ENCODE measurements around the gene TMEM158. TPM values are rescaled to one million over a fixed set of nuclear protein-coding genes. Genes with fewer than 3 reads are reported as not detected.
A peak's percentile ranks its signal among the peaks of the same experiment; 100 is the strongest.

The TMEM158 gene
- total and polyA plus RNA-seq, 2 of the 8 experiments (the other 6 are each of a cell fraction or from before 2014, with no cell fraction given): 6.8 to 30.3 TPM

DNA sequence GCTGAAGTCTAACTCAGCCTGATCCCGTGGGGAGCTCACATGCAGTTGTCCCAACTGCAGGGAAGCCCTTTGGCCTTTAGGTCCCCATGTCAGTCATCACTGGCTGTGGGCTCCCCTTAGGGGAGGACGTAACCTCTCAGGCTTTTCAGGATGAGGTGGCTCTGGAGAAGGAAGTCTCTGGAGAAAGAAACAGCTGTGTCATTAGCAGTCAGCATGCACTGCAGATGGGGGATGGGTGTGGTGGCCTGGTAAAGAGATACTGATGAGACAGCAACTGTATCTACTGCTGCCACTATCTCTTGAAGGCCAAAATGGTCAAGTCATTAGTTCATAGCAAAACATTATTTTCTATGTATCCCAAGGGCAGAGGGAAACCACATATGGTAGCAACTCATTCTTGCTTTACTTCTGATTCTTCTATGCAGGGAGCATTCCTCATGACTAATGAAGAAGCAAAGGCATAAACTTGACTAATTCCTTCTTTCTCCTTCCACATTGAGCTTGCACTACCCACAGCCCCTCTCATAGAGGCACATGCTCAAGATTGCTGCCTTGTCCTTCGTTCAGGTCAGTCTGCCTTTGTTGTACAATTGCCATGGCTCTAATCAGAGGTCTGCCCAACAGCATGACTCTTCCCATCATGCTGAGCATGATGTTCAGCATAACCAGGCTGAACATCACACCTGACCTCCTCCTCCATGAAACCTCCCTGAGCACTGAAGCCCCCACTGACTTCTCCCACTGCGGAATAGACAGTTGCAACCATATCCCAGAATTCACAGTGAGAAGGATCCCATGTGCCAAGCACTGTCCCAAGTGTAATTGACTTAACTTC is 47.8 kb upstream of the TMEM158 start:
- H3K36me3 ChIP-seq (ENCODE audit: control insufficient read depth in 2 of 4, insufficient read depth in 4 of 4, low read length in 3 of 4): no peaks in the 10 kb centered on the region
- no peak overlapping the region for H3K56ac ChIP-seq (replicated peaks; ENCODE audit: insufficient read length, low read depth, low read length)
- H2BK120ac ChIP-seq (replicated peaks; ENCODE audit: low read depth, low read length): no peak overlapping the region
- no peak overlapping the region for H3K4me2 ChIP-seq (ENCODE audit: insufficient read depth in 1 of 2, low read depth in 2 of 2, low read length in 2 of 2)
- POLR2A ChIA-PET (ENCODE audit: partially characterized antibody): no interaction called here
- no peak for DNase-seq (ENCODE audit: low read depth in 1 of 2, low spot score in 2 of 2)
- H3K4ac ChIP-seq (replicated peaks; ENCODE audit: insufficient read length, low read depth, low read length): no peak overlapping the region
- no peak overlapping the region for H2BK20ac ChIP-seq (ENCODE audit: low read length)
- H4K8ac ChIP-seq (ENCODE audit: extremely low read depth, insufficient read depth, low read length): no peak overlapping the region
- TF ChIP-seq MAFK (IDR thresholded peaks at IDR 0.05; ENCODE audit: low read depth, low read length): 0 out of 2 replicates have a peak, but pooled peaks have one; percentile 25
- no peak for TF ChIP-seq EZH2 (IDR thresholded peaks at IDR 0.05; ENCODE audit: low read depth, low read length, severe bottlenecking)
- peak; percentile 74 for TF ChIP-seq BACH1 (IDR thresholded peaks at IDR 0.05; ENCODE audit: low read length)
- no peak for TF ChIP-seq TBP (IDR thresholded peaks at IDR 0.05; ENCODE audit: low read depth, low read length)
- no peak overlapping the region for H3K9ac ChIP-seq (replicated peaks in 1 of 4; ENCODE audit: extremely low read depth in 1 of 4, low read depth in 3 of 4, low read length in 3 of 4)
- no peak overlapping the region for H3K18ac ChIP-seq (ENCODE audit: extremely low read depth, low read length)
- H3K27ac ChIP-seq (ENCODE audit: low read depth, low read length): no peak overlapping the region
- no peak overlapping the region for H2AFZ ChIP-seq (ENCODE audit: low read length)
- peaks cover 0 to 11% (median 6%) of the 10 kb centered on the region in 4 experiments; a peak in 5 of 7 replicates for H3K4me1 ChIP-seq (replicated peaks in 1 of 4; ENCODE audit: control insufficient read depth in 3 of 4, insufficient read depth in 4 of 4, low read length in 3 of 4)
- CTCF ChIA-PET (ENCODE audit: partially characterized antibody): interaction anchor here (0.5 to 1.6 kb wide), 5 partner anchors 14 to 319 kb away, joined by 3 read pairs; no protein-coding TSS in a partner anchor
- no peak for FAIRE-seq
- no peak overlapping the region for H4K5ac ChIP-seq (ENCODE audit: insufficient read length, low read depth, low read length)
- no peak overlapping the region for H2BK15ac ChIP-seq (ENCODE audit: low read length)
- H3K79me2 ChIP-seq (ENCODE audit: control insufficient read depth in 1 of 2, insufficient read depth in 2 of 2, low read length in 2 of 2): no peaks in the 10 kb centered on the region
- no peak overlapping the region for H3K23ac ChIP-seq (ENCODE audit: insufficient read length)
- H3K14ac ChIP-seq (ENCODE audit: insufficient read length): no peak overlapping the region
- H3K79me1 ChIP-seq (ENCODE audit: low read depth, low read length): no peaks in the 10 kb centered on the region
- no peak overlapping the region for H2BK12ac ChIP-seq (ENCODE audit: low read depth, low read length)
- H3K4me3 ChIP-seq (ENCODE audit: extremely low read depth in 1 of 4, insufficient read depth in 2 of 4, low read depth in 3 of 4, low read length in 4 of 4): no peak overlapping the region
- H4K20me1 ChIP-seq (replicated peaks in 1 of 2; ENCODE audit: control insufficient read depth in 1 of 2, insufficient read depth in 2 of 2, low read length in 2 of 2): no peaks in the 10 kb centered on the region
- no peak overlapping the region for H4K91ac ChIP-seq (replicated peaks; ENCODE audit: insufficient read length, low read length)
- 0 out of 2 replicates have a peak overlapping the region, but pooled peaks have one; percentile 34 for H2AK5ac ChIP-seq (ENCODE audit: low read depth, low read length)
- H2BK5ac ChIP-seq (ENCODE audit: low read depth, low read length): no peak overlapping the region
- 75% methylated on average over 4 of the region's 4 CpGs; no CpG with 5 or more reads in 1 of the 2 experiments for WGBS, 2 experiments (ENCODE audit: extremely low coverage in 1 of 2, insufficient coverage in 1 of 2, insufficient read length in 1 of 2, insufficient replicate concordance in 2 of 2, low coverage in 1 of 2, low lambda C conversion rate in 2 of 2, missing lambda C conversion rate in 1 of 2)
- no peaks in the 10 kb centered on the region for H3K23me2 ChIP-seq (ENCODE audit: low read depth, low read length)
- H3K9me3 ChIP-seq (ENCODE audit: insufficient read depth in 2 of 2, low read depth in 1 of 2, low read length in 1 of 2): no peaks in the 10 kb centered on the region; a peak in 1 of 4 replicates
- peaks cover 0 to 4% (median 0%) of the 10 kb centered on the region in 4 experiments; a peak in 1 of 7 replicates for H3K27me3 ChIP-seq (replicated peaks in 1 of 4; ENCODE audit: control insufficient read depth in 3 of 4, extremely low read depth in 1 of 4, insufficient read depth in 3 of 4, low read length in 3 of 4)

Data from H1 (cell line).